Airway epithelial cell (primary cell): ENCODE measurements around the gene DUSP21. TPM values are rescaled to one million over a fixed set of nuclear protein-coding genes. Genes with fewer than 3 reads are reported as not detected.

Experiments
- total RNA-seq: library from RNA; depleted of rRNA; stranded (reverse); fragments of >200 nt; gene quantifications from 2 replicates; pipeline ENCODE4 v1.2.3, GENCODE V29; 2015

DUSP21 gene
- total RNA-seq: not detected in 2 replicates

GRCh38 chrX:44843753-44844152 is at the start of gene DUSP21:
Gene DUSP21, plus strand, starts transcription at chrX:44844021. Its CDS starts 112 bp downstream, at chrX:44844133.

GRCh38 chrX:44872821-44873414 is 29.1 kb downstream of the DUSP21 start, which contains the start of gene KDM6A:
Gene KDM6A, plus strand, starts transcription at chrX:44873188. Its CDS starts 364 bp downstream, at chrX:44873552.

Other genes starting within 250 kb of the DUSP21 start
- 24.0 and 38.7 TPM in 2 replicates for gene KDM6A, start 29.2 kb downstream of the DUSP21 start, total RNA-seq